ENCODE data around the gene ALK. TPM values are rescaled to one million over a fixed set of nuclear protein-coding genes. Genes with fewer than 3 reads are reported as not detected.

Gene ALK
- total RNA-seq, 4 donors from 2014 or later, result 0.83 to 1.6 (median 1.2) TPM

DNA sequence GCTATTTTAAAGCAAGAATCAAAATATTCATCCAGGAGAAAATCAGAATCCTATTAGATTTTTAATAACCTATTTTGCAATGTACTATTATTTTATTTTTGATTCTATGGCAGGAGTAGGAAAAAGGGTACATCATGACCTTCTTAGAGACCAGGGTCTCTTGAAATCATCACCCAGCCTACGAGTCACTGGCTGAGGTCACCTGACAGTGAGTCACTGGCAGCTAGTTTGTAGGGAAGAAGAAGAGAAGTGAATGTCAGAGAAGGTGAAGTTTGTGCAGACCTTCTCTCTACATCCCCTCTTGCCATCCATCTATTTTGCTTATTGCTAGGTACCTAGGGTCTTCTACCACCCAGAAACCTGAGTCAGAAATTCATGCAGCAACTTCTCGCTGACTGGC is 144.2 kb downstream of the ALK start:
- Histone ChIP-seq H3K27ac (replicated peaks in 1 of 4) (no peak overlapping the region), H3K36me3 (no peaks in the 10 kb centered on the region), H3K4me3 (no peak overlapping the region), H3K4me1 (no peaks in the 10 kb centered on the region), H3K9me3 (no peaks in the 10 kb centered on the region), H3K27me3 (no peaks in the 10 kb centered on the region)
- intact Hi-C loops (cut with DNase I), result no loop called here
- DNase-seq (ENCODE audit: extremely low spot score), result no peak
- WGBS, result 75% methylated on average over 2 of the region's 2 CpGs
- TF ChIP-seq, protein P1, sequence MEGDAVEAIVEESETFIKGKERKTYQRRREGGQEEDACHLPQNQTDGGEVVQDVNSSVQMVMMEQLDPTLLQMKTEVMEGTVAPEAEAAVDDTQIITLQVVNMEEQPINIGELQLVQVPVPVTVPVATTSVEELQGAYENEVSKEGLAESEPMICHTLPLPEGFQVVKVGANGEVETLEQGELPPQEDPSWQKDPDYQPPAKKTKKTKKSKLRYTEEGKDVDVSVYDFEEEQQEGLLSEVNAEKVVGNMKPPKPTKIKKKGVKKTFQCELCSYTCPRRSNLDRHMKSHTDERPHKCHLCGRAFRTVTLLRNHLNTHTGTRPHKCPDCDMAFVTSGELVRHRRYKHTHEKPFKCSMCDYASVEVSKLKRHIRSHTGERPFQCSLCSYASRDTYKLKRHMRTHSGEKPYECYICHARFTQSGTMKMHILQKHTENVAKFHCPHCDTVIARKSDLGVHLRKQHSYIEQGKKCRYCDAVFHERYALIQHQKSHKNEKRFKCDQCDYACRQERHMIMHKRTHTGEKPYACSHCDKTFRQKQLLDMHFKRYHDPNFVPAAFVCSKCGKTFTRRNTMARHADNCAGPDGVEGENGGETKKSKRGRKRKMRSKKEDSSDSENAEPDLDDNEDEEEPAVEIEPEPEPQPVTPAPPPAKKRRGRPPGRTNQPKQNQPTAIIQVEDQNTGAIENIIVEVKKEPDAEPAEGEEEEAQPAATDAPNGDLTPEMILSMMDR (IDR thresholded peaks at IDR 0.05), result no peak
- TF ChIP-seq POLR2A (IDR thresholded peaks at IDR 0.05; ENCODE audit: low read depth) (no peak), EP300 (IDR thresholded peaks at IDR 0.05) (no peak), POLR2AphosphoS5 (IDR thresholded peaks at IDR 0.05) (no peak)

DNA sequence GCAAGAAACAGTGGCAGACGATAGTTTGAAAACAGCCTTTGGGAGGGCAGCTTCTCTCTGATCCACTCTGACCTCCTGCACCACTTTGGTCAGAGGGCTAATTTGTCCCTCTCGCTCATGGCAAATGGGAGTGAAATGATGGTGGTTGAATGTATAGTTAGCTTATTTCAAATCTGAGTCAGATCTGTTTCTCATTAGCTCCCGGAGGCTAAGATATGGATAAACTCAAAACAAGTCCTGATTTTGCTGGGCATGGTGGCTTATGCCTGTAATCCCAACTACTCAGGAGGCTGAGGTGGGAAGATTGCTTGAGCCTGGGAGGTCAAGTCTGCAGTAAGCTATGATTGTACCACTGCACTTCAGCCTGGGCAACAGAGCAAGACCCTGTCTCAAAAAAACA is 145.0 kb downstream of the ALK start:
- Histone ChIP-seq H3K27me3 (no peaks in the 10 kb centered on the region), H3K36me3 (no peaks in the 10 kb centered on the region), H3K9me3 (no peaks in the 10 kb centered on the region), H3K4me3 (no peak overlapping the region), H3K4me1 (no peaks in the 10 kb centered on the region), H3K27ac (replicated peaks in 1 of 4) (no peak overlapping the region)
- intact Hi-C loops (cut with DNase I), result no loop called here
- 88% methylated on average over 2 of the region's 3 CpGs for WGBS
- no peak for TF ChIP-seq POLR2A (IDR thresholded peaks at IDR 0.05; ENCODE audit: low read depth)
- TF ChIP-seq POLR2AphosphoS5 (IDR thresholded peaks at IDR 0.05), result no peak
- TF ChIP-seq, protein P1 (IDR thresholded peaks at IDR 0.05), result no peak
- TF ChIP-seq EP300 (IDR thresholded peaks at IDR 0.05), result no peak
- no peak for DNase-seq (ENCODE audit: extremely low spot score)

GRCh38 chr2:29775937-29776336 is 145.4 kb downstream of the ALK start:
- Histone ChIP-seq H3K4me1 (no peaks in the 10 kb centered on the region), H3K4me3 (no peak overlapping the region), H3K9me3 (no peaks in the 10 kb centered on the region), H3K36me3 (no peaks in the 10 kb centered on the region), H3K27ac (replicated peaks in 1 of 4) (no peak overlapping the region), H3K27me3 (no peaks in the 10 kb centered on the region)
- no peak for TF ChIP-seq POLR2AphosphoS5 (IDR thresholded peaks at IDR 0.05)
- no peak for TF ChIP-seq EP300 (IDR thresholded peaks at IDR 0.05)
- TF ChIP-seq, protein P1 (IDR thresholded peaks at IDR 0.05), result no peak
- no peak for TF ChIP-seq POLR2A (IDR thresholded peaks at IDR 0.05; ENCODE audit: low read depth)
- intact Hi-C loops (cut with DNase I), result no loop called here
- no peak for DNase-seq (ENCODE audit: extremely low spot score)
- WGBS, result 71% methylated on average over 1 of the region's 1 CpG

DNA sequence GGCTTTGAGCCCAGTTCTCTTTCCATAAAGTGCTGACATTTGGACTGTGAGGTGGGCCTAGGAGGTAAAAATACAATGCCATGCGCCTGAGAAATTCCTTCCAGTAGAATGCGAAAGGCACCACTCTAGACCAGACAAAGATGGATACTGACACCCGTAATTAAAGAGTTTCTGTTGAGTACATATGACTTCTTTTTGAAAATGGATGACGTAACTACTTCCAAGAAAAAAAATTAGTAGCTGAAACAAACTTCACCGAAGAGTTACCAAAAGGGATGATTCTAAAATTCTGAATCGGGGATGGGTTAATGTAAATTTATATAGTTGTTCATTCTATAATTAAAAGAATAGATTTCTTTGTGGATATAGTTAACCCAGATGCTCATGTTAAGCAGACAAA is 146.8 kb downstream of the ALK start:
- no peaks in the 10 kb centered on the region for H3K4me1 ChIP-seq
- intact Hi-C loops (cut with DNase I), result no loop called here
- WGBS, result 97% methylated on average over 6 of the region's 6 CpGs
- H3K27ac ChIP-seq (replicated peaks in 1 of 4), result no peak overlapping the region
- TF ChIP-seq POLR2AphosphoS5 (IDR thresholded peaks at IDR 0.05) (no peak), EP300 (IDR thresholded peaks at IDR 0.05) (no peak), POLR2A (IDR thresholded peaks at IDR 0.05; ENCODE audit: low read depth) (no peak)
- TF ChIP-seq, protein P1 (IDR thresholded peaks at IDR 0.05), result no peak
- H3K9me3 ChIP-seq, result no peaks in the 10 kb centered on the region
- no peak for DNase-seq (ENCODE audit: extremely low spot score)
- no peaks in the 10 kb centered on the region for H3K27me3 ChIP-seq
- no peak overlapping the region for H3K4me3 ChIP-seq
- H3K36me3 ChIP-seq, result no peaks in the 10 kb centered on the region

- H3K36me3 ChIP-seq, result no peaks in the 10 kb centered on the region
- no peaks in the 10 kb centered on the region for H3K27me3 ChIP-seq
- H3K4me1 ChIP-seq, result no peaks in the 10 kb centered on the region
- H3K27ac ChIP-seq (replicated peaks in 1 of 4), result no peak overlapping the region
- intact Hi-C loops (cut with DNase I), result no loop called here
- TF ChIP-seq, protein P1 (IDR thresholded peaks at IDR 0.05), result no peak
- TF ChIP-seq POLR2AphosphoS5 (IDR thresholded peaks at IDR 0.05) (no peak), POLR2A (IDR thresholded peaks at IDR 0.05; ENCODE audit: low read depth) (no peak), EP300 (IDR thresholded peaks at IDR 0.05) (no peak)
- no peak overlapping the region for H3K4me3 ChIP-seq
- H3K9me3 ChIP-seq, result no peaks in the 10 kb centered on the region
- DNase-seq (ENCODE audit: extremely low spot score), result no peak
- 89% methylated on average over 3 of the region's 3 CpGs for WGBS
Measured at GRCh38 chr2:29770846-29771245, 150.5 kb downstream of the ALK start.

Data from esophagus muscularis mucosa (tissue), 4 donors.